Activated CD4-positive, CD25-positive, alpha-beta regulatory T cell treated with anti-CD3 and anti-CD28 coated beads, Interleukin-2, amount 50 U/mL, for 16 hours (primary cell): ENCODE data around the gene KCNQ2.

Experiments
- DNase-seq: peaks from one replicate; pipeline ENCODE4 v3.0.0-alpha.2; 2020; ENCODE audit warnings: low read depth, low spot score

KCNQ2 gene

DNA sequence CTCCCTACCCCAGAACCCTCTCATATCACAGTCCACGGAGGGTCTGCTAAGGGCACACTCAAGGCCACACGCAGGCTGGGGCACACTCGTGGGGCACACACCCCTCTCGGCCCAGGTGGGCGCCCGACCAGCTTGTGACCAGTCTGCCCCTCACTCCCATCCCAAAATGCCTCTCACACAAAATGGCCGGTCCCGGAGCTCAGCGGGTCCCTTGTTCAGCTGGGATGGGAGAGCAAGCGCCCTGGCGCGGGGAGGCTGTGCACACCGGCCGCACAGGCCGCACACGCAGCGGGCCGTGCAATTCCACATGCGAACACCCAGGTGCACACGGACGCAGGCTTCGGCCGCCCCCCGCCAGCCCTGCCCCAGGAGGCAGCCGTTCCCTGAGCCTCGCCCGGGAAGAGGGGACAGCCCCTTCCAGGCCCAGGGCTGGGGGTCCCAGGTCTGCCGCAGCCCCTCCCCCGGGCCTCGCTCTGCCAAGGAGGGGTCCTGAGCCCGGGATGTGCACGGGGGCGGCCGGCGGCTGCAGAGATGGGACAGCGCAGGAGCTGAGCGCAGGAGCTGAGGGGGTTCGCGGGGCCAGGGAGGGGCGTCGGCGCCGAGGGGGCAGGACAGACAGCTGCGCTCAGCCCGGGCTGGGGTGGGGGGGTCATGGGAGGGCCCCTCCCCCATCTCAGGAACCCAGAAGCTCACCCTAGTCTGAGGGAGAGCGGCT lies 1.3 kb downstream of the KCNQ2 start:
- no peak for DNase-seq

DNA sequence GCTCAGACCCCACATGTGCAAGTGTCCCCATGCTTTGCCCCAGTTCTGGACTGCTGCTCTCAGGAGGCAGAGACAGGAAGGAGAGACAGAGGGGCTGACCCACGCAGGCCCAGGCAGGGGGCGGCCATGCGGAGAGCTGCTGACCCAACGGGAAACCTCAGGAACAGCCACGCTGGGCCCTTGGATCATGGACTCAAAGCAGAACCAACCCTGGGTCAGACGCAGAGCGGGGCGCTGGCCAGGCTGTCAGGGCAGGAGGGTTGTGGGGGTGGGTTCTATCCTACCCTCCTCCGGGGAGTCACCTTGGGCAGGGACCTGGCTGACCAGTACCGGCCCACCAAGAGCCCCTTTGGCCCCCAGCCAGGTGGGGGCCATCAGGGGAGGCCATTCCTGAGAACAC lies 2.0 kb downstream of the KCNQ2 start:
- DNase-seq: no peak

DNA sequence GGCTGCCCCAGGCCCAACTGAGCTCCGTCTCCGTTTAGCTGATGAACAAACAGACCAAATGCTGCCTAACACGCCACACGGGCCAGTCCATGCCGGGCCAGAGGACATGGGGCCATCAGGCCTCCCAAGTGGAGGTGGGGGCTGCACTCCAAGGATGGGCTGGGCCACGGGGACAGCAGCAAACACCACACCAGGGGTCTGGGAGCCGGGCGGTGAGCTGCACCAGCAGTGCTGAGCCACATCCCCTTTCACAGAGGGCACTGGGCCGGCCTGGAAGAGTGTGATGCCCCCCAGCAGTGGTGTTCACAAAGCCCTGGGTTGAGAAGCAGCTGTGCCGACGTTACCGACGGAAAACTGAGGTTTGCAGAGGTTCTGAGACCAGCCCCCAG lies 2.7 kb downstream of the KCNQ2 start:
- no peak for DNase-seq

DNA sequence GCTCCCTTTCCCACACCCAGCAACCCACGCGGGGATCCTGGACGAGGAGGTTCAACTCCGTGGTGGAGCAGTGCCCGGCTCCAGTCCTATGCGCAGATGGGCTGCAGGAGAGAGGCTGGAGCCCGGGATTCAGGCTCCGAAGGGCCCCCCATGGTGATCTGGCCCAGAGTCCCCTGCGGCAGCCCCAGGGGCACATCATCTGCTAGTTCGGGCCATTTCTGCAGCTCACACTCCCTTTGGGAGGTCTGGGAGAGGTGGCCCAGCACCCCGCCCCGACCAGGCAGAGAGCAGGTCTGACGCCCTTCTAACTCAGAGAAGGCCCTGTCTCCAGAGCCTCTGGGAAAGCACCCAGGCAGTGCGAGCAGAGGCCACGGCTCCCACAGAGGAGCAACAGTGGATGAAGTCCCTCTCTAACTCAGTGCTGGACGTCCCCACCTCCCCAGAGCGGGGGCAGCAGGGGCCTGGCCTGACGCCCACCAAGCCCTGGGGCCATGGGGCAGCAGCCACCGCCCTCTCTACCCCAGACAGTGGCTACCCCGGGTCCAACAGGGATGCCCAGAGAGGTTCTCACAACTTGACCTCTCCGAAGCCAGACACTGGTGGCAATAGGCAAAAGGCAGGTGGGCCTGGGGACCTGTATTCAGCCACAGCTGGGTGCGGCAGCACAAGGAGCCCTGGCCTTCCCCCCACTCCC lies 3.3 kb downstream of the KCNQ2 start:
- no peak for DNase-seq

DNA sequence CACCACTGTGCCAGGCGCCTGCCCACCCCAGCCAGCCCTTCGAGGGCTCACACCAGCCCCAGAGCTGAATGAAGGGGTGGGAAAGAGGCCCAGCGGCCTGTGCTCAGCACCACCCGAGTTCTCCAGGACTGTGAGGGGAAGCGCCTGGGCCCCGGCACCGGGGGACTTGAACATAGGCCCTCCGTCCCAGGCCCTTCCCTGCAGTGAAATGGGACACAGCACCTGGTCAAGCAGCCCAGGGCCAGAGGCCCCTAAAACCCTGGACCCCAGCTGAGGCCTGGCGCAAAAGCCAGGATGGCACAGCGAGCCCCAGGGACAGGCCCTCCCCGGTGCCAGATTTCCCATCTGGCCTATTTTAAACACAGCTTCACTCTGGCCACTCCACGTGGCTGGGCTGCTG lies 4.0 kb downstream of the KCNQ2 start:
- DNase-seq: no peak

DNA sequence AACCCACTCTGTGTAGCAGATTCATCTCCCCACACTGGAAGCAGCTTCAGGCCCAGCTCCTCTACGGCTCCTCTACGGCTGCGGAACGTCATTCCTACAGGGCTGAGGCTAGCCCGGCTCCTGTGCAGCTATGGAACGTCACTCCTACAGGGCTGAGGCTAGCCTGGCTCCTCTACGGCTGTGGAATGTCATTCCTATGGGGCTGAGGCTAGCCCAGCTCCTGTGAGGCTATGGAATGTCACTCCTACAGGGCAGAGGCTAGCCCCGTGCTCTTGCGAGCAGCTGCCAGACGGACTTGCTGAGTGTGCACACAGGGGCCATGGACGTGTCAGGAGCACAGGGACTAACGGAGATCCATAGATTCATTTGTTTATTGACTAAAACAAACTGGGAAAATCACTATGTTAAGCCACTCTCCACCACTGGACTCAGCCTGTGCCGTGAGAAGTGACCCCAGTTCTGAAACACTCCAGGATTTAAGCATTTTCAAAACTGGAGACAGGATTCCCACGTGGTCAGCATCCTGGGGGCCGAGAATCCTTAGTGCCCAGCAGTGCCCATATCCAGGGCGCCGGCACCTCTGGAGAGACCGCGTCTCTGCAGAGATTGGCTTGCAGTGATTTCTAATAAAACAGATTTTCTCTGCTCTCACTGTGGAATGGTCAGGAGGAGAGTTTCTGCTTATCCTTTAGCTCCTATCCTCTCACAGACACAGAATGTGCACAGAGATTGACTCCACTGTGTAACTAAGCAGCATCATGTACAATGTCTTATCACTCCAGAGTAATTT lies 5.0 kb downstream of the KCNQ2 start:
- no peak for DNase-seq

DNA sequence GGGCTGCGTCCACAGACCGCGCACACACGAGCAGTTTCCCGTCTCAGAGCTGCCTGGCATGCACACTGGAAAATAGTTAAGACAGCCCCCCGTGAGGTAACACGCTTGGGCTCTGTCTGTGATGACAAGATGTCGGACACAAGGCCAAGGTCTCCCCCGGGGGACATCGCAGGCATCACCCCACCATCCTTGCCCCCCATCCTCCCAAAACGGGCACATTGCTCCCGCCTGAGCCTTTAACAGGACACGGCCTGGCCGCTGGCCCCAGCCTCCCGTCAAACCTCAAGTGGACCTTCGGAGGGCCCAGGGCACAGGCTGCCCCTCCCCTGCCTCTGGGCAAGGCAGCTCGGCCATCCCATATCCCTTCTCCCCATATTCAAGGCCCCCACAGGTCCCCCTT lies 5.6 kb downstream of the KCNQ2 start:
- no peak for DNase-seq

DNA sequence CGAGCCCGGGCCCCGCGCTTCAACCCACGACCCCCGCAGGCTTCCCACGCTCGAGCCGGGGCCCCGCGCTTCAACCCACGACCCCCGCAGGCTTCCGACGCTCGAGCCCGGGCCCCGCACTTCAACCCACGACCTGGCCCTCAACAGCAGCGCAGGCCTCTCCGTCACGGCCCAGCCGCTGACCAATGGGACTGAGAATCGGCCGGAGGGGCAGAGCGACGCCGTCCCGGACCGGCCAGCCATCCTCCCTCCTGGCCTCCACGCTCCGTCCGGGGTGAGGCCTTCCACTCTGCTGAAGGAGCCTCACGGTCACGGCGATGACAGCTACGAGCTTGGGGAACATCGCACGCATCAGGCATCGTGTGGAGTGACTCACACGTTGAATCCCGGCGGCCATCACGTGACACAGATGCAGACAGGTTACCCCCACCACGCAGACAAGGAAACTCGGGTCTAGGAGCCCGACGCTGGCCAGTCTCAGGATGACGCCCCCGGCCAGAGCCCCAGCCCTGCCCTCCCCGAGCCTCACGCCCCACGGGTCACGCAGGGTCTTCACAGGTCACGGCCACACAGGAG lies 6.1 kb downstream of the KCNQ2 start:
- DNase-seq: no peak

DNA sequence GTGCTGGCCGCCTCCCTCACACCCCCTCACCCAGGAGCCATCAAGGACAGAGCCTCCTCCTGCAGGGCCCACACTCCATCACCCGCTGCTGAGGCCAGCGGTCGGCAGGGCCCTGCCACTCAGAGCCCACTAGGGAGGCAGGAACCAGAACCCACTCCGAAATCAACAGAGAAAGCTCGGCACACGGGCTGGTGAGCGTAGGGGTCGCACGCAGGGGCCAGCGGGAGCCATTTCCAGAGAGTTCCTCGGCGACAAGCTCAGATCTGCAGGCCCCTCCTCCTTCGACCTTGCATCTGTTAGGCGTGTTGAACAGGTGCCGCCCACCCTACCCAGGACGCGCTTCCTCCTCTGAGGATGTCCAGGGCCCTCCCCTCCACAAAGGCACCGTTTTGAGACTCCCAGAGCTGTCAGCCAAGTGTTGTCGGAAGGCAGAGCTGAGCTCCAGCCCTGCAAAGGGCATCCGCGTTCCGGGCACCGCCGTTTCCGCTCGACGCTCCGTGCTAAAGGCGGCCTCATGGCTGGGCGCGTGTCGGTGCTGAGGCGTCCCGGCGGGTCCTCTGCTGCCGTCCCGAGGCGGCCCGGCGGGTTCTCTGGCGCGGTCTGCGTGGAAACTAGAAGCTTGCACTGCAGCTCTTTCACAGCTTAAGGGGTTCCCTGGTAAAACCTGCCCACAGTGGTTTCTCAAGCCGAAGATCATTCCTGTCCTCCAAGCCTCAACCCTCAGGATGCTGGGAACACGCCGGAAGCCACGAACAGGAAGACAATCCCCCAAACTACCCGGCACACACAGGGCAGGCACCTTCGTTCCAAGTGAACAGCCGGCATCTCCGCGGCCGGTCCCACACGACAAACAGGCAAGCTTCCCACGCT lies 6.8 kb downstream of the KCNQ2 start:
- DNase-seq: no peak

DNA sequence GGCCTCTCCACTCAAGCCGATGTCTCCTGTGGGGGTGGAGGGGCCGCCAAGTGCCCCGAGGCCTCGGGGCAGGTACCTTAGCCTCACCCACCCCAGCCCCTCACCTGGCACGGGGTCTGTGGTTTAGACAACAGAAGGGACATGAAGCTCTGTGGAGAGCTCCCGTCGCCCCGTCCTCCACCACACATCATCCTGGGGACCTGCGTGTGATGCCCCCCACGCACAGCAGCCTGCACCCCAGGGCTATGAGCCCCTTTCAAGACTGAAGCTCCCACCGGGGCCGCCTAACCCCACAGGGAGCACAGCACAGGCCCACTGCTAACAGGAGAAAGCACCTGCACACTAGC lies 8.2 kb downstream of the KCNQ2 start:
- DNase-seq: no peak

DNA sequence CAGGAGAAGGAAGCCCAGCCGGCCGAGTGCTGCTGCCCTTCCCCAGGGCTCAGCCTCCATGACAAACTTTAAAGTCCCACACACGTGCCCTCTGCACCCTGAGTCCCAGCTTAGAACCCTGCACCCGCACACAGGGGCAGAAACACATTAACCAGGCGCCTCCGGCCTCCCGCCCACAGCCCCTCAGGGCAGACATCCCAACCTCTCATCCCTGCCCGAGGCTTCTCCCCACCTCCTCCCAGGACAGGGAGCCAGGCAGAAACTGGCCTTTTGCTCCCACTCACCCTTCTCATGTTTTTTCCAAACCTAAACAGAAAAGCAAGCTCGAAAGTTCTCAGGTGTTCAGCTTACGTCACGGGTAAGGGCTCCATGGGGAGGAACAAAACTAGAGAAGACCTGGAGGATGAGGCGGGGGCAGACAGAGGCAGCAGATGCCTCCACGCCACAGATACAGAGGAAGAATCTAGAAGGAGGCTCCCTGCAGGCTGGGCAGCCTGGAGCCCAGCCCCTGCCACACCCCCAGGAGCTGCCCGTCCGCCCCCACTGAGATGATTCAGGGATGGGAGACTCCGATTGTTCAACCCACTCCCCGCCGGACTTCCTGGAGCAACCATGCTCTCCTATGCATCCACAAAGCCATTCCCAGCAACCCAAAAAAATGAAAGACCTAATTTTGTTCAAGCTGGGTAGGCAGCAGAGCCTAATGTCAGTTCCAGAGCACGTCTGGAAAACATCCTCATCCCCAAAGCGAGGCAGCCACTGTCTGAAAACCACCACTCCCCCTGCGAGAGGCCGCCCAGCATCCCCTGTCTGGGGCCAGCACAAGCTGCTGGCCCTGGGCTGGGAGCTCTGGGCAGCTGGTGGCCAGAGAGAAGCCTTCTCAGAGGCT lies 8.8 kb downstream of the KCNQ2 start:
- no peak for DNase-seq

DNA sequence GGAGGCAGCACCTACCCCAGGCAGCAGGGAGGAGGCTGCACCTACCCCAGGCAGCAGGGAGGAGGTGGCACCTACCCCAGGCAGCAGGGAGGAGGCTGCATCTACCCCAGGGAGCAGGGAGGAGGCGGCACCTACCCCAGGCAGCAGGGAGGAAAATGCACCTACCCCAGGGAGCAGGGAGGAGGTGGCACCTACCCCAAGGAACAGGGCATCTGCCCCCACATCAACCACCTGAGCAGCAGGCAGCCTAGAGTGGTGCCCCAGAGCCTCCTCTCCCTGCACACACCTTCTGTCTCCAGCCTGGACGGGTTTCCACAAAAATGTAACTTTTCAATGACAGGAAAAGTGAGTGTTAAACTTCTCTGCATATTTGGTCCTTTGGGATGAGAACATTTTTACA lies 10.2 kb downstream of the KCNQ2 start:
- no peak for DNase-seq

DNA sequence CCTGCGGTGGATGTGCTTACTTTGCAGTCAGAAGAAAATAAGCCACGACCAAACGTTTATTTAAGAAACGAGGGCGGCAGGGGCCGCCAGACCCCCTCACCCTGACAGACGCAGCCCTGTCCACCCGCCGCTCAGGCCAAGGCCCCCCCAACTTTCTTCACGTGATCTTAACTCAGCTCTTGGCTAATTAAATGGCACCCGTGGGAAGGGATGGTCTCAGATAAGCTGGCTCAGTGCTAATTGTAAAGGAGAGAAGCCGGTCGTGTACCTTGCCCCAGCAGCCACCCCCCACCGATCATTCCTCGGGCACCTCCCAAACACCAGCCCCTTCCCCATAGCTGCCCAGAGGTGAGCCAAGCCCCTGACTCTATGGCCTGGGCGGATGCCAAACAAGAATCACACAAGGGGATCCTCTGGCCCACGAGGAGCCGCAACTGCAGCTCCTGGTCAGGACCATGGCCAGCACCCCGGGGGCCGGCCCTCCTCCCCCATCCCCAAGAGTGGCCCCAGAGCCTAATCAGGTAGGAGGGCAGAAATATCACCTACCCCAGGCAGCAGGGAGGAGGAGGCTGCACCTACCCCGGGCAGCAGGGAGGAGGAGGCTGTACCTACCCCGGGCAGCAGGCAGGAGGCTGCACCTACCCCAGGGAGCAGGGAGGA lies 11.2 kb downstream of the KCNQ2 start:
- no peak for DNase-seq

DNA sequence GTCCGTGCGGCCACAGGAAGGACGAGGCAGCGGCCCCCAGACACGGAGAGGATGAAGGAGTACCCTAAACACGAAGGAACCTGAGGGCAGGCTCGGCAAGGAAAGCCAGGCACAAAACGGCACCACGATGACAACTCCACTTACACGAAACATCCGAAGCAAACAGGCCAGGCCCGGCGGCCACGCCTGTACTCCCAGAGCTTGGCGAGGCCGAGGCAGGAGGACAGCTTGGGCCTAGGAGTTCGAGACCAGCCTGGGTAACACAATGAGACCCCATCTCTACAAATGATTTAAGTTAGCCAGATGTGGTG lies 13.4 kb downstream of the KCNQ2 start:
- no peak for DNase-seq

DNA sequence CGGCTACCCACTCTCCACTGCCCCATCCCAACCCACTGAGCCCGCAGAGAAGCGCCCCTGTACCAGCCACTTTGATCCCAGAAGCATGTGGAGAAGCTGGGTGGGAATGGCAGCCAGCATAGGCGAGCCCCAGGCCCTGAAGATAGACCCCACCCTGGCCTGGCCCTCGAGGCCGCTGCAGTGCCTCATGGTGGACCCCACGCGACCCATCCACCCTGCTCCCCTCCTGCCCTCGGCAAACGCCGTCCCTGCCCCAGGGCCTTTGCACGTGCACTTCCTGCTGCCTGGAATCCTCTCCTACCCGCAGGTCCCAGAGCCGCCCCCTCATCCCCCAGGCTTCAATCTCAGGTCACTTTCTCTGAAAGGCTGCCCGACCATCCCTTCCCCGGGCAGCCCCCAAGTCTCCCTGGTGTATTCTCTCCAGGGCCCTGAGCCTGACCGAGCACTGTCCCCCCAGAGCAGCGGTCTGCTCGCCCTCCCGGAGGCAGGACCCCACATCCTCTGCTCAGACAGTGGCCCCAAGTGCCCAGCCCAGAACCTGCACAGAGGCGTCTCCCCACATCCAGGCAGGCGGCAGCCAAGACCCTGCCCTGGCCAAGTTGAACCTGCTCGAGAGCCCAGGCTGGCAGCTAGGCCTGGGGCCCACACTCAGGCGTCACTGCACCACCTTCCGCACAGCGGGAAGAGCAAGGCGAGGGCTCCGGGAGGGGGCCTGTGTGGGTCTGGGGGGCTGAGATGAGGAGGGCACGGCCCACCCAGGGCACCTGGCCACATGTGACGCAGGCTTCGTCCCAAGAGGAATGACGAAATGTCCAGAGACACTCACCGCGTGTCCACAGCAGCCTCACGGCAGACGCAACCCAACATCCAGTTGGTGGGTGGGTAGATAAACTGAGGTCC lies 14.0 kb downstream of the KCNQ2 start:
- DNase-seq: no peak

DNA sequence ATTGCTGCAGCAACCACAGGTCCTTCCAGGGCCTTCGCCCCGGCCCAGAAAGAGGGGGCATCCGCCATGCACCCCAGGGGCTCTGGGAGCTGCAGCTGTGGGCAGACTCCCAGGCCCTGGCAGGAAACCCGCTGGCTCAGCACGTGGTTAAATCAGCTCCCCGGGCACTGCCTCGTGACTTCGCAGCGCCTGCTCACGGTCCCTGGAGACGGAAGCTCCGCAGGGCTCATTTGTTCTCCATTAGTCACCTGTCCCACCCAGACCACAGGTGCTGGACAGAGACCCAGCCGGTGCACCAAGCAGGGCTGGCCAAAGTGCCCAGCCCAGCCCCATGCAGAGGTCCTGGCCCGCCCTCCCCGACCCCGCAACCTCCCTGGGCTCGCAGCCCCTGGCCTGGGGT lies 14.7 kb downstream of the KCNQ2 start:
- no peak for DNase-seq

DNA sequence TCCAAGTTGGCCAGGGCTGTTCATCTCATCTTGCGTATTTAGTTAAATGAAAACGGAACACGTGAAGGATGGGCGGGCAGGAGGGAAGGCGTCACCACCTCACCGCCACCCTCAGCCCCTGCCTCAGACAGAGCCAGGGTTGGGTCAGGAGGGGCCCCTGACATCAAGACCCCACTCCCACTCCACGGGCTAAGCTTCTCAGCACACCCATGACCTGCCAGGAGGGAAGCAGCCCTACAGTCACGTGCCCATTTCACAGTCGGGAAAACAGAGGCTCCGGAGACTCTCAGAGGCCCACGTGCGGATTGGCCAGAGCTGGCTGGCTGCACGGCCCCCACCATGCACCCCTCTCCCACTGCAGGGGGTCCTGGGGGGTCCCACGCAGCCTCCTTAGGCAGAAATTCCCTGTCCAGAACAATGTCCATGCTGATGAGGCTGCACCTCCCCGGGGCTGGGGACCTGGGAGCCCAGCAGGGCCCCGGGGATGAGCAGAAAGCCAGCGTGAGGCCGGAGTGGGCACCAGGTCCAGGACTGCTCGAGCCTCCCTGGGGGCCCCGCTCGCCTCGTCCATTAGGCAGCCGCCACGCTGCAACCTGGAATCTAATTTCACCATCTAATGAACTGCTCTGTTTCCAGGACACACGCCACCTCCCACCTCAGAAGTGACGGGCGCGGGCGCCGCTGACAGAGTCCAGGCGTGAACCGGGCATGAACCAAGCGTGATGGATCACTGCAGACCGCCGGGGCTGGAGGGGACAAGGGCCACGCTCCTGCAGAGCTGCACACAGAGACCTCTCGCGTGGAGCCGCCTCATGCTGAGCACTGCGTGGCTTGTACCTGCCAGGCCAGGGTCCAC lies 15.8 kb downstream of the KCNQ2 start:
- DNase-seq: no peak

DNA sequence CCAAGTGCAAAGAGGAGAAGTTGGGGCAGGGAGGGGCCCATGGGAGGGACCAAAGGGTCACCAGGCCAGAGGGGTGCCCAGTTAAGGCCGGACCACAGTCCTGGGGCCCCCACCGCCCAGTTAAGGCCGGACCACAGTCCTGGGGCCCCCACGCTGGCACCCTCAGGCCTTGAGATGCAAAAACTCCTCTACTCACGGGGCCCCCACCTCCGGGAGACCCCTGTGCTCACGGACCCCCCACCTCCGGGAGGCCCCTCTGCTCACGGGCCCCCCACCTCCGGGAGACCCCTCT lies 16.9 kb downstream of the KCNQ2 start:
- DNase-seq: no peak
